Medulla oblongata (tissue), 1 donor: Measurements from ENCODE around the gene EMP2.
"Not testable (repeated sequence)": the region's sequence is repeated elsewhere in the genome, so short reads cannot be mapped to it uniquely, and the experiment has no call there.

Experiments
- DNase-seq: peaks from one replicate; pipeline ENCODE4 v3.0.0-alpha.2; 2015; ENCODE audit errors: extremely low spot score

EMP2 gene

GRCh38 chr16:10579965-10580882 is at the start of gene EMP2:
Gene EMP2, minus strand, starts transcription at chr16:10580598. Its CDS starts 32,981 bp downstream, at chr16:10547617.
- peak; percentile 64 for DNase-seq

- no peak for DNase-seq
Measured at GRCh38 chr16:10629592-10629963, 49.2 kb upstream of the EMP2 start.

GRCh38 chr16:10625595-10626357 is 45.4 kb upstream of the EMP2 start:
- DNase-seq = no peak

GRCh38 chr16:10624527-10624926 is 44.1 kb upstream of the EMP2 start:
- DNase-seq = no peak

- DNase-seq = no peak
Measured at GRCh38 chr16:10623059-10623458, 42.7 kb upstream of the EMP2 start.

- no peak for DNase-seq
Measured at GRCh38 chr16:10622036-10622921, 41.9 kb upstream of the EMP2 start.

- DNase-seq = not testable (repeated sequence)
Measured at GRCh38 chr16:10621216-10621949, 41.0 kb upstream of the EMP2 start.

- DNase-seq = no peak
Measured at GRCh38 chr16:10620120-10620519, 39.7 kb upstream of the EMP2 start.

GRCh38 chr16:10619271-10619849 is 39.0 kb upstream of the EMP2 start:
- DNase-seq = no peak

- no peak for DNase-seq
Measured at GRCh38 chr16:10618710-10619209, 38.4 kb upstream of the EMP2 start.

GRCh38 chr16:10617662-10618420 is 37.4 kb upstream of the EMP2 start:
- DNase-seq = no peak

- peak; percentile 46 for DNase-seq
Measured at GRCh38 chr16:10616756-10617640, 36.6 kb upstream of the EMP2 start.

GRCh38 chr16:10616419-10616755 is 36.0 kb upstream of the EMP2 start:
- no peak for DNase-seq

- no peak for DNase-seq
Measured at GRCh38 chr16:10614685-10615084, 34.3 kb upstream of the EMP2 start.

GRCh38 chr16:10613785-10614485 is 33.5 kb upstream of the EMP2 start:
- no peak for DNase-seq

- DNase-seq = peak; percentile 25
Measured at GRCh38 chr16:10612649-10613179, 32.3 kb upstream of the EMP2 start.

- no peak for DNase-seq
Measured at GRCh38 chr16:10611825-10612342, 31.5 kb upstream of the EMP2 start.
